Stimulated activated naive CD8-positive, alpha-beta T cell treated with anti-CD3 and anti-CD28 coated beads, Interleukin-15, Interleukin-2, amounts not matched to agents 100 ng/mL and 50 ng/mL, for 24 hours (primary cell): ENCODE results near the gene PDE2A.
A peak's percentile ranks its signal among the peaks of the same experiment; 100 is the strongest.

Source experiments
- H3K27ac Mint-ChIP-seq: one replicate; pipeline ENCODE4 v1.8.0; 2021; ENCODE audit warnings: mild to moderate bottlenecking, mixed read lengths
- H3K27me3 Mint-ChIP-seq: one replicate; pipeline ENCODE4 v1.8.0; 2021; ENCODE audit warnings: mixed read lengths
- H3K36me3 Mint-ChIP-seq: one replicate; pipeline ENCODE4 v1.8.0; 2021; ENCODE audit warnings: low read depth, mixed read lengths
- H3K4me1 Mint-ChIP-seq: one replicate; pipeline ENCODE4 v1.8.0; 2021; ENCODE audit warnings: low read depth, mixed read lengths
- H3K4me3 Mint-ChIP-seq: one replicate; pipeline ENCODE4 v1.8.0; 2021; ENCODE audit warnings: mild to moderate bottlenecking, mixed read lengths
- H3K9me3 Mint-ChIP-seq: one replicate; pipeline ENCODE4 v1.8.0; 2021; ENCODE audit warnings: mixed read lengths

PDE2A gene

GRCh38 chr11:72646024-72646423 is 28.2 kb downstream of the PDE2A start:
- no peaks in the 10 kb centered on the region for H3K36me3 Mint-ChIP-seq
- H3K27me3 Mint-ChIP-seq: peaks cover 6% of the 10 kb centered on the region
- H3K9me3 Mint-ChIP-seq: no peaks in the 10 kb centered on the region
- no peak overlapping the region for H3K27ac Mint-ChIP-seq
- H3K4me3 Mint-ChIP-seq: no peak overlapping the region
- no peaks in the 10 kb centered on the region for H3K4me1 Mint-ChIP-seq

- Mint-ChIP-seq H3K36me3 (no peaks in the 10 kb centered on the region), H3K4me3 (peak overlapping the region; percentile 27), H3K4me1 (no peaks in the 10 kb centered on the region), H3K27ac (no peak overlapping the region), H3K27me3 (peaks cover 6% of the 10 kb centered on the region), H3K9me3 (no peaks in the 10 kb centered on the region)
These were observed 30.7 kb downstream of the PDE2A start for GRCh38 chr11:72643547-72643946.

DNA sequence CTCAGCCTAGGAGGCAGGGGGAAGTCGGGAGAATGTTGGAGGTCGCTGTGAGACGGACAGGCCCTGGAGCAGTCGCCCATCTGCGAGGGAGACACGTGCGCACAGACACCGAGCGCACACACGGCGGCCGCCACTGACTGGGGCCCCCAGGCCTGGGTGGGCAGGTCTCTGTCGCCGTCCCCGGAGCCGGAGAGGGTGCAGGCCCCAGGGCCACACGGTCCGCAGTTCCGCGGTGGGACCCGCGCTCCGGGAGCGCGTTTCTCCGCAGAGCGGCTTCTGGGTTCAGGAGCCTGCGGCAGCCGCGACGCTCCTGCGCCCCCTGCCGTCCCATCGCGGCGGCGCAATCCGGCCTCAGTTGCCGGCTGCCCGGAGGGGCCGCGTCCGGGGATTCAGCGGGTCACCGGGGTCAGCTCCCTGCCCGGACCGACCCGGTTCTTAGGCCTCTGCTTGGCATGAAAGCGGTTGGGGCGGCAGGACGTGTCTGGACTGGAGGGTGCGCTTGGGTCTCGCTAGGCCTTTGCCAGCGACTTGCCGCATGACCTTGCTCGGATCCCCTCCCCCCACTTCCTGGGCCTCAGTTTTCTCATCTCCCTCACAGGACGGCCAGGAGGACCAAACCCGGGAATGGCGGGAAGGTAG is 31.2 kb downstream of the PDE2A start:
- Mint-ChIP-seq H3K27ac (no peak overlapping the region), H3K36me3 (no peaks in the 10 kb centered on the region), H3K4me3 (peak overlapping the region; percentile 70), H3K9me3 (no peaks in the 10 kb centered on the region), H3K4me1 (no peaks in the 10 kb centered on the region), H3K27me3 (peaks cover 6% of the 10 kb centered on the region)

DNA sequence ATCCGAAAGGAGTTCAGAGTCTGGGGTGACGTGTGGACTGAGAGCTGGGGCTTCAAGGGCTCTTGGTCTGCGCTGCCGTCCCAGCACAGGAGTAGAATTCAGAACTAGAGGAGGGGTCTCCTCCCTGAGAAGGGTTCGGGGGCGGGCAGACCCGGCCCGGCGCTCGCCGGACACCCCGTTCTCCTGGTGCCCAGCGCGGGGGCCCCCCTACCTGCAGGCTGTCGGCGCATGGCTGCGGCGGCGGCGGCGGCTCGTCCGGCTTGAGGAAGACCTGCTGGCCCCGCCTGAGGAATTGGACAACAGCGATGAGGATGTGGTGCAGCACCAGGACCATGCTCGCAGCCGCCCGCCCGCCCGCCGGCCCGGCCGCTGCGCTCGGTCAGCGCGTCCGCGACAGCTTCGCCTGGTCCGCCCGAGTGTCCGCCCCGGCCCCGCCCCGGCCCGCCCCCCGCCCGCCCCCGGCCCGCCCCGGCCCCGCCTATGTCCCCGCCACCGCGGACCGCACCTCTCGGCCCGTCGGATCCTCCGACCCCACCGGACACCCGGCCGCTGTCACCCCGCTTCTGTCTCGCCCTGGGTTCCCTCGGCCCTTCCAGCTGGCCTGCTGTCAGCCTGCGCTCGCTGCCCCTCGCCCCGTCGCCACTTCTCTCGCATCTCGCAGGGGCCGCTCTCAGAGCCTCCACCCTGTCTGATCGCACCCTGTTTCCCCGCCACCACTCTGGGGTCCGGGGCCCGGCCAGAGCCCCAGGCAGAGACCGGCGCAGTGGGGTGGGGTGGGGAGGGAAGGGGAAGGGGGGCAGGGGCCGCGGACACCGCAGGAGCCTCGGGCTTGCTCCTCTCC is 32.0 kb downstream of the PDE2A start:
- peak overlapping the region; percentile 70 for H3K4me3 Mint-ChIP-seq
- peaks cover 11% of the 10 kb centered on the region for H3K27me3 Mint-ChIP-seq
- no peak overlapping the region for H3K27ac Mint-ChIP-seq
- H3K9me3 Mint-ChIP-seq: no peaks in the 10 kb centered on the region
- no peaks in the 10 kb centered on the region for H3K4me1 Mint-ChIP-seq
- H3K36me3 Mint-ChIP-seq: no peaks in the 10 kb centered on the region

GRCh38 chr11:72641522-72642042 is 32.6 kb downstream of the PDE2A start:
- Mint-ChIP-seq H3K36me3 (no peaks in the 10 kb centered on the region), H3K27me3 (peaks cover 11% of the 10 kb centered on the region), H3K9me3 (no peaks in the 10 kb centered on the region), H3K27ac (no peak overlapping the region), H3K4me1 (no peaks in the 10 kb centered on the region), H3K4me3 (no peak overlapping the region)

DNA sequence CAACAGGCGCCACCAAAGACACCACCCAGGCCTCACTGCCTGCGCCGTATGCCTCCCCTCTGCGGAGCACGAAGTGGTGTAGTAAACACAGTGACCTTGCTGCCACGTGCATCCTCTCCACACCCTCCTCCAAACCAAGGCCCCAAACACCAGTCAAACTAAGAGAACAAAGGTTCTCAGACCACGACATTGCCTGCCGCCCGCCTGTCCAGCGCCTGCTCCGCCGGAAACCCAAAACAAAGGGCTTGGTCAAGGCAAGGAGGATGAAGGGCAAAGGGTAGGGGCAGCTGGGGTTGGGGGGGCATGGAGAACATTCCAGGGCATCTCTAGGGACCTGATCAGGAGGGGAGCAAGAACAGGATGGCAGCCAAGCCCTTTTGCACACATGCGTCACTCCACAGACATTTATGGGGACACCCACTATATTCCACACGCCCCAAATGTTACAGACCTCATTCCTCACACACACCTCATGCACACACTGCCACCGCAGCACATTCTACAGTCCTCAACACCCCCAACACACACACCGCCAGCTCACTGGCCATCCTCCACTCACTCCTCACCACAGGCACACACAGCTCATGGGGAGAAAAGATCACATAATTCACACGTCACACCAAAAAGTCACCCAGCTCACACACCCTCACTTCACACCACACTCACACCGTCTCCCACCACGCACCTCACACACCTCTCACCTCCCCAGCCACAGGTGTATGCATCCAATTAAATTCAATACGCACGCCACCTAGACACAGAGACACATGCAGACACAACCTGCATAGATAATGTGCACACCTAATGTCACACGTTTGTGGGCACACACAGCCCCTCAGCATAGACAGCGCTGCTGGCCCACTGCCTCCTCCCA is 34.5 kb downstream of the PDE2A start:
- Mint-ChIP-seq H3K4me1 (no peaks in the 10 kb centered on the region), H3K36me3 (no peaks in the 10 kb centered on the region), H3K4me3 (no peak overlapping the region), H3K27me3 (peaks cover 11% of the 10 kb centered on the region), H3K9me3 (no peaks in the 10 kb centered on the region), H3K27ac (no peak overlapping the region)

GRCh38 chr11:72637926-72638325 is 36.3 kb downstream of the PDE2A start:
- no peak overlapping the region for H3K4me3 Mint-ChIP-seq
- H3K4me1 Mint-ChIP-seq: no peaks in the 10 kb centered on the region
- H3K27ac Mint-ChIP-seq: no peak overlapping the region
- peaks cover 5% of the 10 kb centered on the region for H3K27me3 Mint-ChIP-seq
- H3K36me3 Mint-ChIP-seq: no peaks in the 10 kb centered on the region
- H3K9me3 Mint-ChIP-seq: no peaks in the 10 kb centered on the region

DNA sequence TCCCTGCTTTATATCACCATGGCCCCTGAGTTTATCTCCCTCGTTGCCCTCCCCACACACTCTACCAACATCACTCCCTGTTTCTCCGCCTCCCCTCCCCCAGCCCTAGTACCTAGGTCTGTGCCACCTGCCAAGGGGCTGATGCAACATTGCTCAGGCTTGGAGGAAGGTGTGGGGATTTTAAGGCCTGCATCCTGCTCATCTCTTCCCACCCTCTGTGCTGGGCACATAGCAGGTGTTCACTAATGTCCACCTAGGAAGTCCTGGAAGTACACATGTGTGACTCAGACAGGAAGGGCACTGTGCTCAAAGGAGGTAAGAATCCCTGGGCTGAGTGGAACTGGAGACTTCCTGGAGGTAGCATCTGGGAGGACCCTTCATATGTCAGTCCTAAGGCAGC is 37.0 kb downstream of the PDE2A start:
- no peaks in the 10 kb centered on the region for H3K4me1 Mint-ChIP-seq
- H3K4me3 Mint-ChIP-seq: no peak overlapping the region
- no peak overlapping the region for H3K27ac Mint-ChIP-seq
- H3K36me3 Mint-ChIP-seq: no peaks in the 10 kb centered on the region
- peaks cover 5% of the 10 kb centered on the region for H3K27me3 Mint-ChIP-seq
- no peaks in the 10 kb centered on the region for H3K9me3 Mint-ChIP-seq

- H3K4me3 Mint-ChIP-seq: no peak overlapping the region
- H3K4me1 Mint-ChIP-seq: no peaks in the 10 kb centered on the region
- H3K27ac Mint-ChIP-seq: no peak overlapping the region
- H3K36me3 Mint-ChIP-seq: no peaks in the 10 kb centered on the region
- H3K27me3 Mint-ChIP-seq: peaks cover 5% of the 10 kb centered on the region
- no peaks in the 10 kb centered on the region for H3K9me3 Mint-ChIP-seq
These were observed 37.8 kb downstream of the PDE2A start for GRCh38 chr11:72636376-72636775.

DNA sequence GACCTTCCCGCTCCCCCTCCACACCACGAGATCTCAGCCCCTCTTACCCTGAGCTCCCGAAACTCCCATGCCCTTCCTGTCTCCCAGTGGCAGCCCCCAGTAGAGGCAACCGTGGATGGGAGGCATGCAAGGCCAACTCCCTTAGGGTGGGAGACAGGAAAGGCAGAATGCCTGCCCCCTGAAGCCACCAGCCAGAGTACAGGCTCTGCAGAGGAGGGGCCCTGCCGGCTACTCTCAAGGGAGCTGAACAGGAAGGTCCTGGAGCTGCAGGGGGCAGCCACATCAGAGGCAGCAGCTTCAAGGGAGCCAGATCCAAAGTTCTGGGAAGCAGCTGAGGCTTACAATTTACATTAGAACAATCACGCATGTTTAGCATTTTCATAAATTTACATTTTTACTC is 38.3 kb downstream of the PDE2A start:
- no peak overlapping the region for H3K27ac Mint-ChIP-seq
- H3K9me3 Mint-ChIP-seq: no peaks in the 10 kb centered on the region
- peaks cover 5% of the 10 kb centered on the region for H3K27me3 Mint-ChIP-seq
- H3K4me3 Mint-ChIP-seq: no peak overlapping the region
- H3K36me3 Mint-ChIP-seq: no peaks in the 10 kb centered on the region
- no peaks in the 10 kb centered on the region for H3K4me1 Mint-ChIP-seq

- Mint-ChIP-seq H3K27me3 (peaks cover 5% of the 10 kb centered on the region), H3K4me1 (no peaks in the 10 kb centered on the region), H3K9me3 (no peaks in the 10 kb centered on the region), H3K36me3 (no peaks in the 10 kb centered on the region), H3K27ac (no peak overlapping the region), H3K4me3 (no peak overlapping the region)
These were observed 38.8 kb downstream of the PDE2A start for GRCh38 chr11:72635309-72635915.

DNA sequence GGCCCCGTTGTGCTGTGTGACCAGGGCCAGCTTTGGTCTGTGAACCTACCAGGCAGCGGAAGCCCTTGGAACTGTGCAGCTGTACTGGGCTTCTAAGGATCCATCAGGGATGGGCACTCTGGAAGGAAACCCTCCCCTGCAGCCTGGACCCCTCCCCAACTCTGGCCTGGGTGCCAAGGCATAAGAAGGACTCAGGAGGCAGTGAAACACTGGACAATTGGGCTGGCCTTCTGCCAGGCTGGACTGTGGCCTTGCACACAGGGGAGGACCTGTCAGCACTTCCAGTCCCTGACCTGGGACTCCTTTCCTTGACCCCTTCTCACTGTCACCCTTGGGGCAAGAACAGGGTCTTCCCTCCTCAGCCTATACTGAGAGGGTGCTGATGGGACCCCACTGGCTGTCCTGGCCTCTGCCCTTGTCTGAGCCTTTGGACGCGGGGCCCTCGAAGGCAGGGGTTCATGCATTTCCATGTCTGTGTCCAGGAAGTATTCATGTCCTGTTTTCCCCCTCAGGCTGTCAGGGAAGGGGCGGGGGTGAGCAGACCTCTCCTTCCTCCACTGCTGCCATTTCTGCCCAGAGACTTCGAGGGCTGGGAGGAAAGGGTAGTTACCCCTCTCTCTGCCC is 39.6 kb downstream of the PDE2A start:
- H3K9me3 Mint-ChIP-seq: no peaks in the 10 kb centered on the region
- no peak overlapping the region for H3K4me3 Mint-ChIP-seq
- H3K27ac Mint-ChIP-seq: no peak overlapping the region
- H3K36me3 Mint-ChIP-seq: no peaks in the 10 kb centered on the region
- H3K4me1 Mint-ChIP-seq: no peaks in the 10 kb centered on the region
- peaks cover 5% of the 10 kb centered on the region for H3K27me3 Mint-ChIP-seq

- H3K9me3 Mint-ChIP-seq: no peaks in the 10 kb centered on the region
- H3K27ac Mint-ChIP-seq: no peak overlapping the region
- no peak overlapping the region for H3K4me3 Mint-ChIP-seq
- H3K27me3 Mint-ChIP-seq: peaks cover 5% of the 10 kb centered on the region
- no peaks in the 10 kb centered on the region for H3K36me3 Mint-ChIP-seq
- H3K4me1 Mint-ChIP-seq: no peaks in the 10 kb centered on the region
These were observed 40.2 kb downstream of the PDE2A start for GRCh38 chr11:72634016-72634415.

- Mint-ChIP-seq H3K4me1 (no peaks in the 10 kb centered on the region), H3K36me3 (no peaks in the 10 kb centered on the region), H3K27ac (no peak overlapping the region), H3K27me3 (peaks cover 5% of the 10 kb centered on the region), H3K9me3 (no peaks in the 10 kb centered on the region), H3K4me3 (no peak overlapping the region)
These were observed 41.2 kb downstream of the PDE2A start for GRCh38 chr11:72633068-72633467.
